GM10847 (cell line): Measurements from ENCODE around the gene RETREG2.

Experiments used
- POLR2A ChIP-seq: IDR thresholded peaks from 2 replicates; pipeline ENCODE4 v1.6.1; 2011; ENCODE audit not compliant: insufficient read length; ENCODE audit errors: extremely low read depth

RETREG2 gene

GRCh38 chr2:219177552-219178376, at the start of gene RETREG2:
RETREG2 (plus strand) TSS chr2:219178275; CDS start chr2:219178353, 78 bp downstream.
- TF ChIP-seq POLR2A = peak; percentile 68

DNA sequence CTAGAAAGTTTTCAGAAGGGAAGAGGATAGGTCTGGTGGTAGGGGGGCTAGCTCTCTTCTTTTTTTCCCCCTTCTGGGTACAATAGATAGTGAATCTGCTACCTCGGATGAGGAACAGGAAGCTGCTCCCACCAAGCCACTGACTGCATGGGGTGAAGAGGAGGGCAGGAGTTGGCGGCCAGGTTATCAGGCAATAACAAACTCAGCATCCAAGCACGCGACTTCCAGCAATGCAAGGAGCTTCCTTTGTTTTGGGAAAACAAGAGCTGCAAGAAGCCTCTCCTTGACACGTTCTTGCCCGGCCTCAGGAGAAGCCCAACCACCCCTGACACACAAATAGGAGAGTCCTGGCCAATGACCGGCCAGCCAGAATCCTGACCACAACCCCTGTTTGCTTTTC, 49.7 kb upstream of the RETREG2 start:
- TF ChIP-seq POLR2A = no peak

GRCh38 chr2:219129589-219129988, 48.5 kb upstream of the RETREG2 start:
- TF ChIP-seq POLR2A = no peak

- no peak for TF ChIP-seq POLR2A
These were observed 46.7 kb upstream of the RETREG2 start for GRCh38 chr2:219131327-219131726.

DNA sequence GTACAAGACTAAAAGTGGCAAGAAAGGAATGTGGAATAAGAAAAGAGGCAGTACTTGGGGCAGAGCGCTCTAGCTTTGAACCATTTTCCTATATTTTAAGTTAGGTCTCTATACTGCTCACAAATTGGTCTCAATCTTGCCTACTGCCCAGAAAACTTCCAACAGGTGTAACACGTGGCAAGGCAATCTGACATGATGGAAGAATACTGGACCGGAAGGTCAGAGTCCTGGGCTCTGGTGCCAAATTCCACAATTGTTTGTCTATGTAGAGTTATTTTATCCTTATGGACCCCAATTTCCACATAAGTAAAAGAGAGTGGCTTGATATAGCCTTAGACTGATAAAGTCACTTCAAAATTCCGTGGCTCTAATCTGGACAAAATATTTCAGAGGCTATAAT, 46.3 kb upstream of the RETREG2 start:
- no peak for TF ChIP-seq POLR2A

DNA sequence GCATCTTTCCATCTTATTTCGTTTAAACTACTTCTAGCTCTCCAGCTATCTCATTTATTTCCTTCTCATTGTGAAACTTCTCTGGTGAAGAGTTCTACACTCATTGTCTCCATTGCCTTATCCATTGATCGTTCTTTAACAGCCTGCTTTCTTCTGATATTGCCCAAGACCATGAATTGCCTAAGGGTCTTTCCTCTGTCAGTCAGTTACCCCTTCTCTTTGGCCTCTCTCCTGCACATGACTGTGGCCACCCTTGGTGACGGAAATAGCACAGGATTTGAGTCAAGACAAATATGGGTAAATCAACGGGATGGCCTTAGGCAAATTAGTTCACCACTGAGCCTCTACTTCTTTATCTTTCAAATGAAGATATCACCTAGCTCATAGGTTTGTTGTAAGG, 44.1 kb upstream of the RETREG2 start:
- TF ChIP-seq POLR2A = no peak

GRCh38 chr2:219140722-219141121, 37.4 kb upstream of the RETREG2 start:
- TF ChIP-seq POLR2A = no peak

- no peak for TF ChIP-seq POLR2A
These were observed 35.7 kb upstream of the RETREG2 start for GRCh38 chr2:219142329-219142728.

- TF ChIP-seq POLR2A = no peak
These were observed 28.4 kb upstream of the RETREG2 start for GRCh38 chr2:219149667-219150066.

- TF ChIP-seq POLR2A = no peak
These were observed 22.9 kb upstream of the RETREG2 start for GRCh38 chr2:219155054-219155644.

- no peak for TF ChIP-seq POLR2A
These were observed 20.7 kb upstream of the RETREG2 start for GRCh38 chr2:219157396-219157795.

DNA sequence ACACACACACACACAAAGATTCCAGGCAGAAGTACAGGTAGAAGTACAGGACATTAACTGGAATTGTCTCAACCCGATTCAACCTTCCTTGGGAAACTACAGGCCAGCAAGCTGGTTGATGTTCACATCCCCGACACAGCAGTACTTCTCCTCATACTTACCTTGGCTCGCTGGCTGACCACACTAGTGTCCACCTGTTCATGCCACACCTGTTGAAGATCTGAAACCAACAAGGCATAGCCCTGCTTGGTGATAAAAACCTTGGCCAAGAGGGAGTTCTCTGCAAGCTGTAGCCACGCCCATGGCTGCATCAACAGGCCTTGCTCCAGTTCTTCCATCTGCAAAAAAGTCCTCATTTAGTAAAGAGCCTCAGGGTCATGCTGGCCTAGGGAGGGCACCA, 20.1 kb upstream of the RETREG2 start:
- TF ChIP-seq POLR2A = no peak

- no peak for TF ChIP-seq POLR2A
These were observed 19.5 kb upstream of the RETREG2 start for GRCh38 chr2:219158586-219158985.

GRCh38 chr2:219159771-219160185, 18.3 kb upstream of the RETREG2 start:
- no peak for TF ChIP-seq POLR2A

- peak; percentile 73 for TF ChIP-seq POLR2A
These were observed 17.7 kb upstream of the RETREG2 start, which contains the start of gene NHEJ1 for GRCh38 chr2:219160186-219161017. NHEJ1 (minus strand) TSS chr2:219160815; CDS start chr2:219158362, 2,453 bp downstream.

GRCh38 chr2:219161097-219161496, 17.0 kb upstream of the RETREG2 start:
- TF ChIP-seq POLR2A = no peak
